Parathyroid adenoma (tissue), 2 donors: Measurements from ENCODE around the gene ZBTB20.

Source experiments
- H2AFZ ChIP-seq: fragments of 300-600 bp; sonication (generic); one replicate; pipeline ENCODE4 v1.7.0; 2017; ENCODE audit warnings: antibody characterized with exemption, mild to moderate bottlenecking
- H3K27ac ChIP-seq: fragments of 300-600 bp; sonication (generic); one replicate; pipeline ENCODE4 v1.7.0; 2017
- H3K27me3 ChIP-seq: fragments of 300-600 bp; sonication (generic); one replicate; pipeline ENCODE4 v1.7.0; 2017; ENCODE audit warnings: low read length; ENCODE audit not compliant: control insufficient read depth, insufficient read depth
- H3K36me3 ChIP-seq: fragments of 300-600 bp; sonication (generic); one replicate; pipeline ENCODE4 v1.7.0; 2017; ENCODE audit warnings: low read length; ENCODE audit not compliant: control insufficient read depth, insufficient read depth
- H3K4me1 ChIP-seq: fragments of 300-600 bp; sonication (generic); one replicate; pipeline ENCODE4 v1.7.0; 2017; ENCODE audit warnings: control low read depth
- H3K4me2 ChIP-seq: fragments of 300-600 bp; sonication (generic); one replicate; pipeline ENCODE4 v1.7.0; 2017; ENCODE audit warnings: low read length
- H3K4me3 ChIP-seq: fragments of 300-600 bp; sonication (generic); one replicate; pipeline ENCODE4 v1.7.0; 2017; ENCODE audit warnings: low read depth, low read length
- H3K79me2 ChIP-seq: fragments of 300-600 bp; sonication (generic); one replicate; pipeline ENCODE4 v1.7.0; 2017; ENCODE audit warnings: control low read depth
- H3K9ac ChIP-seq: fragments of 300-600 bp; sonication (generic); one replicate; pipeline ENCODE4 v1.7.0; 2017; ENCODE audit warnings: mild to moderate bottlenecking
- H3K9me3 ChIP-seq: fragments of 300-600 bp; sonication (generic); one replicate; pipeline ENCODE4 v1.7.0; 2017; ENCODE audit warnings: low read length; ENCODE audit not compliant: control insufficient read depth
- TF ChIP-seq, protein P1 (sequence below): fragments of 300-600 bp; sonication (generic); IDR thresholded peaks from one replicate; pipeline ENCODE4 v1.7.0; 2017; ENCODE audit warnings: antibody characterized with exemption, mild to moderate bottlenecking
- donor health status: primary hyperparathyroidism.

The ZBTB20 gene

DNA sequence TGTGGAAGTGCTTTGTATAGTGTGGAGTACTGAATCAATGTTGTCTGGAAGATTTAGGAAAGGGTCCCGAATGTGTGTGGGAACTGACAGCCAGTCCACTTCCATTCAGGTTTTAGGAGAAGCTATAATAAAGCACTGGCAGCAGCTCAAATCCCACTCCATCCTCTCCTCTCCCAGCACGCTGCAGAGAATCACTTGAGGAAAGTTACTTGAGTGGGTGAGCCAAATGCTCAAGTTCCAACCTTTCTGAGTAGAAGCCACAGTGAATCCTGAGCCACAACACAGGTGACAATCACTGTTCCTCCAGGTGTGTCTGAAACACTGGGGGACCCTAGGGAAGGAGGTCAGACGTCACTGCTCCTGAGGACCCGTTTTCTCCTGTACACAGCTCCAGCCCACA is 746.7 kb downstream of the ZBTB20 start:
- Histone ChIP-seq H3K4me3 (no peak overlapping the region), H3K9me3 (no peaks in the 10 kb centered on the region), H3K4me2 (no peak overlapping the region), H3K9ac (no peak overlapping the region), H2AFZ (no peak overlapping the region), H3K27me3 (no peaks in the 10 kb centered on the region), H3K36me3 (no peaks in the 10 kb centered on the region), H3K27ac (no peak overlapping the region), H3K79me2 (peaks cover 2% of the 10 kb centered on the region), H3K4me1 (no peaks in the 10 kb centered on the region)
- TF ChIP-seq, protein P1, sequence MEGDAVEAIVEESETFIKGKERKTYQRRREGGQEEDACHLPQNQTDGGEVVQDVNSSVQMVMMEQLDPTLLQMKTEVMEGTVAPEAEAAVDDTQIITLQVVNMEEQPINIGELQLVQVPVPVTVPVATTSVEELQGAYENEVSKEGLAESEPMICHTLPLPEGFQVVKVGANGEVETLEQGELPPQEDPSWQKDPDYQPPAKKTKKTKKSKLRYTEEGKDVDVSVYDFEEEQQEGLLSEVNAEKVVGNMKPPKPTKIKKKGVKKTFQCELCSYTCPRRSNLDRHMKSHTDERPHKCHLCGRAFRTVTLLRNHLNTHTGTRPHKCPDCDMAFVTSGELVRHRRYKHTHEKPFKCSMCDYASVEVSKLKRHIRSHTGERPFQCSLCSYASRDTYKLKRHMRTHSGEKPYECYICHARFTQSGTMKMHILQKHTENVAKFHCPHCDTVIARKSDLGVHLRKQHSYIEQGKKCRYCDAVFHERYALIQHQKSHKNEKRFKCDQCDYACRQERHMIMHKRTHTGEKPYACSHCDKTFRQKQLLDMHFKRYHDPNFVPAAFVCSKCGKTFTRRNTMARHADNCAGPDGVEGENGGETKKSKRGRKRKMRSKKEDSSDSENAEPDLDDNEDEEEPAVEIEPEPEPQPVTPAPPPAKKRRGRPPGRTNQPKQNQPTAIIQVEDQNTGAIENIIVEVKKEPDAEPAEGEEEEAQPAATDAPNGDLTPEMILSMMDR: no peak

DNA sequence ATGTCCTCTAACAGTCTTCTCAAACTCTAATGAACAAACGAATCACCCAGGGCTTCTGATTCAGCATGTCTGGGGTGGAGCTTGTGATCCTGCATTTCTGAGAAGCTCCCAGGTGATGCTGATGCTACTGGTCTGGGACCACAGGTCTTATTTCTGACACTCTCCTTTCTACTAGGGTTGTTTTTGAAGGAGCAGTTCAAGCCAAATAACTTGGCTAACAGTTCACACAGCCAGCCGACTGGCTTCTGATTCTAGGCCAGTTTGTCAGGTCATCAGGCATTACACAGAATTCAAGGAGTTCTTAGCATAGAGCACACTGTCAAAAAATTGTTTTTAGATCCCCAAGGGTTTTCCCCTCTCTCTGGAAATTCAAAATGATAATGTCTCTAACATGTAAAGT is 752.5 kb downstream of the ZBTB20 start:
- no peak overlapping the region for H3K27ac ChIP-seq
- no peak overlapping the region for H3K4me3 ChIP-seq
- peaks cover 2% of the 10 kb centered on the region for H3K79me2 ChIP-seq
- no peak overlapping the region for H2AFZ ChIP-seq
- TF ChIP-seq, protein P1: no peak
- H3K36me3 ChIP-seq: no peaks in the 10 kb centered on the region
- H3K27me3 ChIP-seq: no peaks in the 10 kb centered on the region
- H3K9me3 ChIP-seq: no peaks in the 10 kb centered on the region
- H3K4me1 ChIP-seq: no peaks in the 10 kb centered on the region
- no peak overlapping the region for H3K4me2 ChIP-seq
- H3K9ac ChIP-seq: no peak overlapping the region

DNA sequence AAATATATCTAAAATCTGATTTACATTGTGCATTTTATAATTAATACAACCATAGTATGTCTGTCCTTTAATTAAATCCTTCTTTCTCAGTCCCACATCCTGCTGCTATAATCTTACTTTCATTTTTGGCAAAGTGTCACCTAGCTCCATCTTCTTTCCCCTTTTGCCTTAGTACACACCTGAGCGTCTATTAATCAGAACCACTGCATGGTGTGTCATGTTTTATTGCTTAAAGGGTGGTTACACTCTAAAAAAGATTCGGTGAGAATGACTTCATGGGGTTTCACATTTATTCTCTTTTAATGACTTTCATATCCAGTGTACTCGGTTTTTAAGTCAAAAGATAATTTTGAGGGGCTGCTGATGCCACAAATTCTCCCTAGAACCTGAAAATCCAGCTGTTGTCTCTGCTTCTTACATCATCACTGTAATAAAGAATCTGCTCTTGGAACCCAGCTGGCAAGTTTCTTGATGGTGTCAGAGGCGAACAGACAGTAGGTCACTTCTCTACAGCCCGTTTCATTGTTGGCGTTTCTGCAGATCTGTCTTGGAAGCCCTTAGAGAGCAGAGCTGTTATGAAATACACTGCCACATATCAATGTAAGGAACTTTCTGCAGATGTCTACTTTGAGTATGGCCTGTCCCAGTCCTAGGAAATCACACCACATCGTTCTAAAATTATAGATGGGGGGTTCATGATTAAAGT is 753.6 kb downstream of the ZBTB20 start:
- H3K27ac ChIP-seq: no peak overlapping the region

DNA sequence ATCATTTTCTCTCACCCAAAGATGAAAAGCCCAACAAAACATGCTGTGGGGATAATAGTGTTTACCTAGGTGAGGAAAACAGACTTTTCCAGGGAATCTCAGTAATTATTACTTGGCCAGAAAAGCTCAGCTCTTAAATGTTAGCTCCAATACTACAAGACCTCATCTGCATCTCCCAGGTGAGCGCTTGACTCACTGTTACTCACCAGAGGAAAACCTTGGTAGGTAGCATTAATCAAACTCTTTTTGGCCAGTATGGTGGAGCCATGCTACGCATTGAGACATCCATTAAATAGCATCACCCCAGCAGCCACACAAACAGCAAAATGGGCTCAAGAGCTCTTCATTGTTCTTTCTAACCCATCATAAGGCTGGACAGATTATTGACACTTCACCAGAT is 754.3 kb downstream of the ZBTB20 start:
- no peaks in the 10 kb centered on the region for H3K79me2 ChIP-seq
- H3K27ac ChIP-seq: no peak overlapping the region
- no peak overlapping the region for H3K4me3 ChIP-seq
- no peak overlapping the region for H2AFZ ChIP-seq
- H3K27me3 ChIP-seq: no peaks in the 10 kb centered on the region
- no peaks in the 10 kb centered on the region for H3K9me3 ChIP-seq
- TF ChIP-seq, protein P1: no peak
- no peak overlapping the region for H3K4me2 ChIP-seq
- no peak overlapping the region for H3K9ac ChIP-seq
- no peaks in the 10 kb centered on the region for H3K36me3 ChIP-seq
- H3K4me1 ChIP-seq: no peaks in the 10 kb centered on the region

More for the DNA sequence above, 753.6 kb downstream of the ZBTB20 start:
- H2AFZ ChIP-seq: no peak overlapping the region
- H3K27me3 ChIP-seq: no peaks in the 10 kb centered on the region
- no peak overlapping the region for H3K4me2 ChIP-seq
- no peaks in the 10 kb centered on the region for H3K36me3 ChIP-seq
- H3K4me1 ChIP-seq: no peaks in the 10 kb centered on the region
- H3K9ac ChIP-seq: no peak overlapping the region
- no peak overlapping the region for H3K4me3 ChIP-seq
- TF ChIP-seq, protein P1: no peak
- H3K9me3 ChIP-seq: no peaks in the 10 kb centered on the region
- peaks cover 2% of the 10 kb centered on the region for H3K79me2 ChIP-seq

DNA sequence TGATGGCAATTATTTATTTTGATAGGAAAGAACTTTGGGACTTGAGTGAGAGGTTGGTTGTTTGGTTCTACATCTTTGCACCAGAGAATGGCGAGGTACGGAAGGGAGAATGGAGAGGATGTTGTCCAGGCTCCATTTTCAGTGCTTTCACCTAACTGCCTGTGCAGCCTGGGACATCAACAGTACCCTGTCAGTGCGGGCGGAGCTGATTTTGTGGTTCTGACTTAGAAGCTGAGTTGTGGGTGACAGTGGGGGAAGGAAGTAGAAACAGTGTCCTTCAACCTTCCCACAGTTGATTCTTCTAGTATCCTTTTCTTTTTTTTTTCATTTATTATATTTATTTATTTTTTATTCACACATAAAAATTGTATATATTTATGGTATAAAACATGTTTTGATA is 757.9 kb downstream of the ZBTB20 start:
- Histone ChIP-seq H3K36me3 (no peaks in the 10 kb centered on the region), H3K27me3 (no peaks in the 10 kb centered on the region), H2AFZ (no peak overlapping the region), H3K4me1 (peaks cover 3% of the 10 kb centered on the region), H3K27ac (no peak overlapping the region), H3K4me2 (no peak overlapping the region), H3K4me3 (no peak overlapping the region), H3K9ac (no peak overlapping the region), H3K9me3 (no peaks in the 10 kb centered on the region), H3K79me2 (no peaks in the 10 kb centered on the region)
- TF ChIP-seq, protein P1: no peak
